HG02852 (cell line): Measurements from ENCODE around the gene NCK1.

ENCODE experiments used
- ATAC-seq: cut with Tn5 transposase; IDR thresholded peaks from one replicate; pipeline ENCODE4 v1.9.1; 2021; ENCODE audit warnings: mild to moderate bottlenecking, moderate library complexity; ENCODE audit not compliant: unreplicated experiment

The NCK1 gene

GRCh38 chr3:136905549-136905948 lies 43.5 kb downstream of the NCK1 start:
- no peak for ATAC-seq

DNA sequence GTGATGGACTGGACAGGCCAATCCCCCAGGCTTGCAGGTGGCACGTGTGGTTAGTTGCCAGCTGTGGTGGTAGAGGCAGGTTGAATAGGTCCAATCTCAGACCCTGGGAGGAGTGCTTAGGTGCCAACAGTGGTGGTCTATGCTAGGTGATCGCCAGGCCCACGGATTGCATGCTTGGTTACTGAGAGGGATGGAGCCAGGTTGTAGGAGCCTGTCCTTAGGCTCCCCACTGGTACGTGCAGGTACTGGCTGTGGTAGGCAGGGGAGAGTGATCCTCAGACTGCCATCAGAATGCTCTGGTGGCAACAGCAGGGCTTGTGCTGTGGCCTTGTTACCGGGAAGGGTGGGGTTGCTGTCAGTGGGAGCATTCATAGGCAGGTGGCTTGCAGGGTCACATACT lies 44.7 kb downstream of the NCK1 start:
- ATAC-seq, result no peak

- ATAC-seq, result no peak
Observed at GRCh38 chr3:136908297-136908696, 46.3 kb downstream of the NCK1 start.

DNA sequence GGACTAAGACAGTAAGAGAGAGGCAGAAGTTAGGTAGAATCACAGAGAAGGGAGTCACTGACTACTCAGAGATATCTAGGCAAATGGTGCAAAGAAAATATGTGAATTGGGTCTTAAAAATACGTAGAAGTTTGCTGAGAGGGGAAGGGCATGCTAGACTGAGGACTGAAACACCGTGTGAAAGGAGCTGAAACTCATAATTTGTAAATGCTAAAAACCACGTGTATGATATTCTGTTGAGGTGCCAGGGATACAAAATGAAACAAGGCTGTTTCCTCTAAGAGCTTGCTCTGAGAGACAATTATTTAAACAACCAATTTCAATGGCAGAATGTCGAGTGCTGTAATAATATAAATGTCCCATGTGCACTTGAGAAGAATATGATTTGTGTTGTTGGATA lies 47.2 kb downstream of the NCK1 start:
- peak; percentile 59 for ATAC-seq

GRCh38 chr3:136910697-136911096 lies 48.7 kb downstream of the NCK1 start:
- ATAC-seq, result no peak

DNA sequence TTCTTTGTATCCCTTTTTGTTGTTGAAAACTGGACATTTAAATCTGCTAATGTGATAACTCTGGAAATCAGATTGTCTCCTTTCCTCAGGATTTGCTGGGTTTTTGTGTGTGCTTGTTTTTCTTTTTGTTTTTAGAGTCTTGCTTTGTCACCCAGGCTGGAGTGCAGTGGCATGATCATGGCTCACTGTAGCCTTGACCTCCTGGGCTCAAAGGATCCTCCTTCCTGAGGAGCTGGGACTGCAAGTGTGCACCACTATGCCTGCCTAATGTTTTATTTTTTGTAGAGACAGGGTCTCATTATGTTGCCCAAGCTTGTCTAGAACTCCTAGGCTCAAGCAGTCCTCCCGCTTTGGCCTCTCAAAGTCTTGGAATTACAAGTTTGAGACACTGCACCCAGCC lies 51.2 kb downstream of the NCK1 start:
- ATAC-seq, result no peak

GRCh38 chr3:136914739-136915138 lies 52.7 kb downstream of the NCK1 start:
- no peak for ATAC-seq

- ATAC-seq, result no peak
Observed at GRCh38 chr3:136916223-136916622, 54.2 kb downstream of the NCK1 start.

DNA sequence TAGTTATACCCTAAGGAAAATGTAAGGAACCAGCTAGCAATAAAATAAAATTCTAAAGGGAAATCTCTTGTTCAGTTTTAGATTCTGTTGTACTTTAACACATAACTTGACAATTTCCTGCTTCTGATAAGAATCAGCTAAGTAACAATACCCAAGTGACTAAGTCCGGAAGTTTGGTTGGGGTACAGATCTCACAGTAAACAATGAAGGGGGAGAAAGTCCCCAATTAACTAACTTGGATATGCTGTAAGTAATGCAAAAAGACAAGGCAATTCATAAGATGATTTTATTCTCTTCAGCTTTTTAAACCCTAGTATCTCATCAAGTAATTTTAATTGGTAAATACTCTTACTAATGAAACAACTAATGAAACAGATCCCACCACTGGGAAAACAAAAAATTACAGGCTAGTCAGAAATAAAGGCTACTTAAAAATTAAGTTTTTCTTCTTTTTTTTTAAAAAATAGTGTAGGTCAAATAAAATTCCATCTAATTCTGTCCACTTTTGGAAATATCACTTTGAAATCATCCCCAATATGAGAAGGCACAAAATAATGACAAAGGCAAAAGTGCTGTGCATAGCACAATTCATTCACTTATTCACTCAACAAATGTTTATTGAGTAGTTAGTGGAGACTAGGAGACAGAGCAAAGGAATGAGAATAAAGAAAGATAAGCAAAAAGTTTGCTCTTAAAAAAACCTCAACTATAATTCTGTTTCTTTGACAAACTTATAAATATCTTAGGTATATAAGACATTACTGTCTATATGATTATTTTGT lies 58.0 kb downstream of the NCK1 start:
- ATAC-seq, result peak; percentile 45

DNA sequence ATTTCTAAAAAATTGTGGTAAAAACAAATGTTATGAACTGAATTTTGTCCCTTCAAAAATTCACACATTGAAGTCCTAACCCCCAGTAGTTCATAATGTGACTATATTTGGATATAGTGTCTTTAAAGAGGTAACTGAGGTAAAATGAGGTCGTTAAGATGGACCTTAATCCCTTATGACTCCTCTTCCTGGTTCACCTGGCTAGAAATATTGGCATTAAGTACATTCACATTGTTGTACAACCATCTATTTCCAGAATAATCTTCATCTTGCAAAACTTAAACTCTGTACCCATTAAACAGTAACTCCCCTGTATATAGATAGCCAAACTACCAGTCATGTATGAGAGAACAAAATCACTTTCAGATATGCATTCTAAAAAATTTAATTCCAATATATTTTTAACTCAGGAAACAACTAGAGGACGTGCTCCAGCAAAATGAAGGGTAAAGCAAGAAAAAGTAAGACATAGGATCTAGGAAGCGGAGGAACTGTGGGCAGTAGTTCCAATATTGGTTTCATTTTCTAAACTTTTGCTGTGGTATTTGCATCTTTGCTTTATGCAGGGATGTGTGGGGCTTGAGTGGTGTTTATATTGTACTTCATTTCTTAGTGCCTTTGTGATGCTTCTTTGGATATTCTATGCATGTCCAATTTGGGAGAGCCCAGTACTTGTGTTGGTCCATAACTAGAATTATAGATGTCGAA lies 59.0 kb downstream of the NCK1 start:
- no peak for ATAC-seq

DNA sequence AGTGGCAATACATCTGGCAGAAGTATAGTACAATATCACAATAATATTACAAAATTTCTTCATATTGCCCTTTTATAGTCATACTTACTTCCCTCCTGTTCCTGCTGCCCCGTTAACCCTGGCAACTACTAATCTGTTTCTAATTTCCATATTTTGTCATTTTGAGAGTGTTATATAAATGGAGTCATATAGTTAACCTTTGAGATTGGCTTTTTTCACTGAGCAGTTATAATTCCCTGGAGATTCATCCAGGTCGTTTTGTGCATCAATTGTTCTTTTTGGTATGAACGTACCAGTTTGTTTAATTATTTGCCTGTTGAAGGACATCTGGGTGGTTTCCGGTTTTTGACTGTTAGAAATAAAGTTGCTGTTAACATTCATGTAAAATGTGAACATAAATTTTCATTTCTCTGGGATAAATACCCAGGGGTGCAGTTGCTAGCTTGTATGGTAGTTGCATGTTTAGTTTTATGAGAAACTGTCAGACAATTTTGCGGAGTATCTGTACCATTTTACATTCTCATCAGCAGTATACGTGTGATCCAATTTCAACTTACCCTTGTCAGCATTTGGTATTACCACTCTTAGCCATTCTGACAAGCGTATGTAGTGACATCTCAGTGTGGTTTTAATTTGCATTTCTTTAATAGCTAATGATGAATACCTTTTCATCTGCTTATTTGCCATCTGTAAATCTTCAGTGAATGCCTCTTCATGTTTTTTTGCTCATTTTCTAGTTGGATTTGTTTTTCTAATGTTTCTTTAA lies 63.6 kb downstream of the NCK1 start:
- ATAC-seq, result no peak

- ATAC-seq, result no peak
Observed at GRCh38 chr3:136928240-136928639, 66.2 kb downstream of the NCK1 start.

GRCh38 chr3:136929977-136930670 lies 68.1 kb downstream of the NCK1 start:
- no peak for ATAC-seq

DNA sequence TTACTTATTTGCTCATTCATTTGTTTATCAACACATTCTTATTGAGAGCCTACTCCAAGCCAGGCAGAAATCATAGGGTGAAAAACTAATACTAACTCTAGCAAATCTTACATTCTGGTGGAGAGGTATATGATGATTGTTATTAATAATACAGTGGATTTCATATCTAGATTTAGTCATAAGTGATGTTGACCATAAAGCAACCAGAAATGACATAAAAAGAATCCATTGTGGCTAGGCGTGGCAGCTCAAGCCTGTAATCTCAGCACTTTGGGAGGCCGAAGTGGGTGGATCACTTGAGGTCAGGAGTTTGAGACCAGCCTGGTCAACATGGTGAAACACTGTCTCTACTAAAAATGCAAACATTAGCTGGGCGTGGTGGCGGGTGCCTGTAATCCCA lies 69.6 kb downstream of the NCK1 start:
- no peak for ATAC-seq

DNA sequence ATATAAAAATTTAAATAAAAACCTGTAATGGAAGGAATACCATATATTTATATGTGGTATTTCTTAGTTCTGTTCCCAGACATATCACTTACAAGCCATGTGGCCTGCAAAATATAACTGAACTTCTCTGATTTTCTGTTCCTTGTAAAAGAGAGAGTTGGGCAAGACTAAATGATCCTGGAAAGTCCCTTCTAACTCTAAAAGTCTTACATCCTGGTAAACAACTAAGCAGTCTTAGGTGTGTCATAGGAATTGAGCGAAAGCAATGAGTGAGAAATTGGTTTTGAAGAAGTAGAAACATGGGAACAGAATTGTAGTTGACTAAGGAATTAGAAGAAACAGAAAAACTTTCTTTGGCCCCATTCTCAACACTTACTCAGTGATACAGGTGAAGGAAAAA lies 70.5 kb downstream of the NCK1 start:
- peak; percentile 75 for ATAC-seq

- ATAC-seq, result peak; percentile 47
Observed at GRCh38 chr3:136932978-136933772, 71.2 kb downstream of the NCK1 start.

GRCh38 chr3:136937175-136937574 lies 75.2 kb downstream of the NCK1 start:
- ATAC-seq, result no peak

DNA sequence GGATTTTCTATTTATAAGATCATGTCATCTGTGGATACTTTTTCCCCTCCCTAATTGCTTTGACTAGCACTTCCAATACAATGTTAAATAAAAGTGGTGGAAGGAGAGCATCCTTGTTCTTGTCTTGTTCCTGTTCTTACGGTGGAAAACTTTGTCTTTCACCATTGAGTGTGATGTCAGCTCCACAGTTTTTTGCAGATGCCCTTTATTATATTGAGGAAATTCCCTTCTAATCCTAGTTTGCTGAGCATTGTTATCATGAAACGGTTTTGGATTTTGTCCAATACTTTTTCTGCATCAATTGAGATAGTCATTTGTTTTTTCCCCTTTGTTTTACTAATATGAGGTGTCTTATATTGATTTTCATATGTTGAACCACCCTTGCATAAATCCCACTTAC lies 75.8 kb downstream of the NCK1 start:
- no peak for ATAC-seq

DNA sequence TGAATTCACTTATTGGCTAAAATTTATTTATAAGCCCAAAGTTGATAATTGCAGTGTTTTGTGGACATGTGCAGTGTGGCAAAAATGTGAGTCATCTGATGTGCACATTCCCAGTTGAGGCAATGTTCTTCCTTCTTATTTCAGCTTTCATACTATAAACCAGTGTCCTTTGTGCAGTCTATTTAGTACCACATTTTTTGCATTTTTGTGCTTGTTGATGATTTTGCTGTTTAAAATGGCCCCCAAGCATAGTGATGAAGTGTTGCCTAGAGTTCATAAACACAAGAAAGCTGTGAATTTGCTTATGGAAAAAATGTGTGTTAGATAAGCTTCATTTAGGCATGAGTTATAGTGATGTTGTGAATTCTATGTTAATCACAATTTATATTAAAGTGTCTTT lies 76.3 kb downstream of the NCK1 start:
- no peak for ATAC-seq

DNA sequence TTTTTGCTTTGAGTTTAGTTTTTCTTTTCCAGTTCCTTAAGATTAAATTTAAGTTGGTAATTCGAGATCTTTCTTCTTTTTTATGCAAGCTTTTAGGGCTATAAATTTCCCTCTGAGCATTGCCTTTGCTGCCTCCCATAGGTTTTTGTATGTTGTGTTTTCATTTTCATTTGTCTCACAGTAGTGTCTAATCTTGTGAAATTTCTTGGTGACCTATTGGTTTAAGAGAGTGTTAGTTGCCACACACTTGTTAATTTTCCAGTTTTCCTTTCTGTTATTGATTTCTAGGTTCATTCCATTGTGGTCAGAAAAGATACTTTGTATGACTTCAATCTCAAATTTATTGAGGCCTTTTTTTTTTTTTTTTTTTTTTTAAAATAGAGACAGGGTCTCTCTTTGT lies 77.5 kb downstream of the NCK1 start:
- ATAC-seq, result no peak
